NCI-H2107 treated with DMSO at 0.1 percent for 48 hours (cell line): ENCODE results near the gene CCDC30.

ENCODE experiments used
- DNase-seq: peaks from one replicate; lab custom pipeline; 2025; ENCODE audit not compliant: unreplicated experiment; lab: John Stamatoyannopoulos, UW

The CCDC30 gene

GRCh38 chr1:42689912-42690311 lies 226.8 kb downstream of the CCDC30 start:
- DNase-seq = no peak

DNA sequence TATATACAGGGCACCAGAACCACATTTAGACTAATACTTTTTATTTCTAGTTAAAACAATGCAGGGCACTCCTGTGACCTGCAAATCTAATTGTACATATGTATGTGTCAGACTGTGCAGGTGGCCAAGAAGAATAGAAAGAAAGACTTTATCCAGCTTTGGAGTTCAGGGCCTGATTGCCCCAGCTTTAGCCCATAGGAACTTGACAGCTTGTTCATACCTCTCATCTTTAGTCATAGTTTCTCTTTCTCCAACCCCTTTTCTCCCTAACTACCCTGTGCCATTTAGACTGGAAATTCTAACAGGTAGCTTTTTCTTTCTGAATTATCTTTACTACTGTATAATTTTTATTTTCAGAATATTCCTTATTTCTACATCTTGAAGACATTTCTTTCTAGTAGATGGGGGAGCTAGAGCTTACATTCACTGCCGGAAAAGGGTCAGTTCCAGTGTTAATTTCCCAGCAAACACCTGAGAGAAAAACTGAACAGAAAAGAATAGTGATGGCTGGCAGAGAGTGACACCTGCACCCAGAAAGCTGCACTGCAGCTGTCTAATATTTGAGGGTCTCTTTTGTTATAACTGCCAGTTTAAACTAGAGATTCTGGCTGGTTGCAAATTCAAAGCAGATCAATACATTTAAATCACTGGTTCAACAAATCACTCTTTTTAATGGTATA lies 227.5 kb downstream of the CCDC30 start:
- DNase-seq = no peak

- no peak for DNase-seq
These were observed 228.0 kb downstream of the CCDC30 start for GRCh38 chr1:42691157-42691498.

GRCh38 chr1:42692461-42692860 lies 229.4 kb downstream of the CCDC30 start:
- DNase-seq = no peak

- DNase-seq = no peak
These were observed 229.8 kb downstream of the CCDC30 start for GRCh38 chr1:42692911-42693310.

GRCh38 chr1:42698081-42698813 lies 235.2 kb downstream of the CCDC30 start:
- no peak for DNase-seq

GRCh38 chr1:42700006-42700405 lies 236.9 kb downstream of the CCDC30 start:
- no peak for DNase-seq

GRCh38 chr1:42703888-42704464 lies 240.9 kb downstream of the CCDC30 start:
- DNase-seq = no peak
